Measurements from ENCODE around the gene SQSTM1.

DNA sequence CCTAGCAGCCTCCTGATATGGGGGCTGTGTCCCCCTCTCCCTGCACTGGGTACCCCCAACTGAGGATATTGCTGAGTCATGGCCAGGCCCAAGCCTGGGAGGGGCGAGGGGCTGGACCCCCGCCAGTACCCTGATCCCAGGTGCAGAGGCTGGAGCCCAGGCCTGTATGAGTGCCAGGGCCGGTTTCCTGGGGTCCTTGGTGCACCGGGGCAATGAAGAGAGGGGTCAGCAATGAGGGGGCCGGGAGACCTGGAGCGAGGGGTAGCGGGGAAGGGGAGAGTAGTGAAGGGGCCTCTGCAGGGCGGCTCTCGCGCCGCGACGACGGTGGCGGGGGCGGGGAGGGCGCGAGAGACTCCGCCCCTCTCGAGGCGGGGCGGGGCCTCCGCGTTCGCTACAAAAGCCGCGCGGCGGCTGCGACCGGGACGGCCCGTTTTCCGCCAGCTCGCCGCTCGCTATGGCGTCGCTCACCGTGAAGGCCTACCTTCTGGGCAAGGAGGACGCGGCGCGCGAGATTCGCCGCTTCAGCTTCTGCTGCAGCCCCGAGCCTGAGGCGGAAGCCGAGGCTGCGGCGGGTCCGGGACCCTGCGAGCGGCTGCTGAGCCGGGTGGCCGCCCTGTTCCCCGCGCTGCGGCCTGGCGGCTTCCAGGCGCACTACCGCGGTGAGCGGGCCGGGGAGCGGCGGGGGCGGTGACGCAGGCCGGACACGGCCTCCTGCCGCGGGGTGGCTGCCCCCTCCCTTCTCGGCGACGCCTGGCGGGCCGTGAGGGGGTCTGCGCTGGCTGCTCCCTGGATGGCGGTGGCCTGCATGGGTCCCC, at the start of gene SQSTM1:
- peak; percentile 92 to 99 for TF ChIP-seq POLR2A (IDR thresholded peaks at IDR 0.05)
- TF ChIP-seq, protein P1, sequence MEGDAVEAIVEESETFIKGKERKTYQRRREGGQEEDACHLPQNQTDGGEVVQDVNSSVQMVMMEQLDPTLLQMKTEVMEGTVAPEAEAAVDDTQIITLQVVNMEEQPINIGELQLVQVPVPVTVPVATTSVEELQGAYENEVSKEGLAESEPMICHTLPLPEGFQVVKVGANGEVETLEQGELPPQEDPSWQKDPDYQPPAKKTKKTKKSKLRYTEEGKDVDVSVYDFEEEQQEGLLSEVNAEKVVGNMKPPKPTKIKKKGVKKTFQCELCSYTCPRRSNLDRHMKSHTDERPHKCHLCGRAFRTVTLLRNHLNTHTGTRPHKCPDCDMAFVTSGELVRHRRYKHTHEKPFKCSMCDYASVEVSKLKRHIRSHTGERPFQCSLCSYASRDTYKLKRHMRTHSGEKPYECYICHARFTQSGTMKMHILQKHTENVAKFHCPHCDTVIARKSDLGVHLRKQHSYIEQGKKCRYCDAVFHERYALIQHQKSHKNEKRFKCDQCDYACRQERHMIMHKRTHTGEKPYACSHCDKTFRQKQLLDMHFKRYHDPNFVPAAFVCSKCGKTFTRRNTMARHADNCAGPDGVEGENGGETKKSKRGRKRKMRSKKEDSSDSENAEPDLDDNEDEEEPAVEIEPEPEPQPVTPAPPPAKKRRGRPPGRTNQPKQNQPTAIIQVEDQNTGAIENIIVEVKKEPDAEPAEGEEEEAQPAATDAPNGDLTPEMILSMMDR (IDR thresholded peaks at IDR 0.05) = peak in 1 of 12 donors; percentile 12
